ENCODE measurements around the gene EPN2.

Gene EPN2

GRCh38 chr17:19250421-19251173, 13.4 kb downstream of the EPN2 start:
- no peak overlapping the region for H2BK5ac ChIP-seq (ENCODE audit: low read depth, low read length, poor library complexity, severe bottlenecking)
- peak overlapping the region in 1 of 2 experiments; percentile 15 for H3K4me3 ChIP-seq (ENCODE audit: insufficient read depth in 1 of 2, low read depth in 1 of 2, low read length in 2 of 2)
- H3K4ac ChIP-seq (ENCODE audit: low read depth in 1 of 2, low read length in 2 of 2), result no peak overlapping the region
- H3K23ac ChIP-seq (ENCODE audit: low read length in 2 of 2), result no peak overlapping the region
- H3K27ac ChIP-seq (ENCODE audit: low read length, poor library complexity, severe bottlenecking), result no peak overlapping the region
- H2AK5ac ChIP-seq (ENCODE audit: low read length, severe bottlenecking), result no peak overlapping the region
- no peak overlapping the region for H3K14ac ChIP-seq (ENCODE audit: low read length in 2 of 2)
- peaks cover 24% of the 10 kb centered on the region for H3K4me1 ChIP-seq (ENCODE audit: control insufficient read depth, insufficient read depth, low read depth, low read length)
- H2BK15ac ChIP-seq (ENCODE audit: low read depth, poor library complexity, severe bottlenecking), result no peak overlapping the region
- H4K8ac ChIP-seq (ENCODE audit: low read length), result peak overlapping the region; percentile 38
- H2AFZ ChIP-seq (ENCODE audit: low read depth, low read length), result no peak overlapping the region
- H3K79me1 ChIP-seq (replicated peaks; ENCODE audit: low read length, poor library complexity, severe bottlenecking), result peaks cover 28% of the 10 kb centered on the region
- H3K18ac ChIP-seq (ENCODE audit: low read depth in 1 of 2, low read length in 2 of 2), result peak overlapping the region in 1 of 2 experiments; percentile 41
- no peak for DNase-seq
- H3K36me3 ChIP-seq (ENCODE audit: control insufficient read depth in 1 of 2, insufficient read depth in 2 of 2, low read depth in 1 of 2, low read length in 2 of 2), result no peaks in the 10 kb centered on the region
- no peak overlapping the region for H2BK120ac ChIP-seq (ENCODE audit: low read depth, low read length)
- H2BK12ac ChIP-seq (ENCODE audit: low read length in 2 of 2), result no peak overlapping the region
- no peak overlapping the region for H3K4me2 ChIP-seq (ENCODE audit: low read length, poor library complexity, severe bottlenecking)
- H3K27me3 ChIP-seq (ENCODE audit: control insufficient read depth in 1 of 2, insufficient read depth in 1 of 2, low read length in 2 of 2), result no peaks in the 10 kb centered on the region
- peaks cover 2% of the 10 kb centered on the region for H3K9me3 ChIP-seq (ENCODE audit: control insufficient read depth, low read length)
- peak overlapping the region; percentile 70 for H3K9ac ChIP-seq (ENCODE audit: low read length)
- 95% methylated on average over 4 of the region's 4 CpGs for WGBS
- H4K91ac ChIP-seq (ENCODE audit: low read length), result no peak overlapping the region

GRCh38 chr17:19253112-19253511, 15.9 kb downstream of the EPN2 start:
- no peak overlapping the region for H3K18ac ChIP-seq (ENCODE audit: low read depth in 1 of 2, low read length in 2 of 2)
- peaks cover 23% of the 10 kb centered on the region for H3K79me1 ChIP-seq (replicated peaks; ENCODE audit: low read length, poor library complexity, severe bottlenecking)
- H2BK15ac ChIP-seq (ENCODE audit: low read depth, poor library complexity, severe bottlenecking), result no peak overlapping the region
- no peaks in the 10 kb centered on the region for H3K36me3 ChIP-seq (ENCODE audit: control insufficient read depth in 1 of 2, insufficient read depth in 2 of 2, low read depth in 1 of 2, low read length in 2 of 2)
- H3K4me1 ChIP-seq (ENCODE audit: control insufficient read depth, insufficient read depth, low read depth, low read length), result peaks cover 15% of the 10 kb centered on the region
- H2BK5ac ChIP-seq (ENCODE audit: low read depth, low read length, poor library complexity, severe bottlenecking), result no peak overlapping the region
- H3K14ac ChIP-seq (ENCODE audit: low read length in 2 of 2), result no peak overlapping the region
- no peak overlapping the region for H2BK12ac ChIP-seq (ENCODE audit: low read length in 2 of 2)
- H2BK120ac ChIP-seq (ENCODE audit: low read depth, low read length), result no peak overlapping the region
- no peaks in the 10 kb centered on the region for H3K27me3 ChIP-seq (ENCODE audit: control insufficient read depth in 1 of 2, insufficient read depth in 1 of 2, low read length in 2 of 2)
- H4K8ac ChIP-seq (ENCODE audit: low read length), result no peak overlapping the region
- no peak overlapping the region for H3K4me3 ChIP-seq (ENCODE audit: insufficient read depth in 1 of 2, low read depth in 1 of 2, low read length in 2 of 2)
- H3K4me2 ChIP-seq (ENCODE audit: low read length, poor library complexity, severe bottlenecking), result no peak overlapping the region
- no peak overlapping the region for H4K91ac ChIP-seq (ENCODE audit: low read length)
- H3K9ac ChIP-seq (ENCODE audit: low read length), result no peak overlapping the region
- H3K9me3 ChIP-seq (ENCODE audit: control insufficient read depth, low read length), result peaks cover 2% of the 10 kb centered on the region
- no peak overlapping the region for H2AFZ ChIP-seq (ENCODE audit: low read depth, low read length)
- H3K23ac ChIP-seq (ENCODE audit: low read length in 2 of 2), result no peak overlapping the region
- H2AK5ac ChIP-seq (ENCODE audit: low read length, severe bottlenecking), result no peak overlapping the region
- H3K4ac ChIP-seq (ENCODE audit: low read depth in 1 of 2, low read length in 2 of 2), result no peak overlapping the region
- no CpG with 5 or more reads among the region's 1 CpG for WGBS
- H3K27ac ChIP-seq (ENCODE audit: low read length, poor library complexity, severe bottlenecking), result no peak overlapping the region
- DNase-seq, result no peak

DNA sequence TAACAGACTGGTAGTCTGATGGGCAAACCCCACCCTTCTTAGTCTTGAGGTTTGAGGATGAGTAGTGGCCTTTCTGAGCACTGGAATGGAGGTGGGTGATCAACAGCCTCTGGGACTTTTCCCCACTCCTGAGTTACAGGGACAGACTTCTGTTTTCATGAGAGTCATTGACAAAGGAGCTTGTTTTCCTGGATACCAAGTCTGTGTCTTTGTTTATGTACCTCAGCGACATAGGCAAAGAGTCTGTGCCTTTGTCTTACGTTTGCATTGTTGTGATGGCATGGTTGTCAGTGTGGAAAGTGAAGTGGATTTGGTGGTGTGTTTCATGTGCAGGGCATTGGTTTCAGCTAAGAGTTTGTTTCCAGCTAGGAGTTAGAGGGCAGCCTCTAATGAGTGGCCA, 17.5 kb downstream of the EPN2 start:
- Histone ChIP-seq H3K36me3 (ENCODE audit: control insufficient read depth in 1 of 2, insufficient read depth in 2 of 2, low read depth in 1 of 2, low read length in 2 of 2) (peaks cover 0 to under 1% of the 10 kb centered on the region in 2 experiments), H3K9me3 (ENCODE audit: control insufficient read depth, low read length) (peaks cover 2% of the 10 kb centered on the region), H3K4me2 (ENCODE audit: low read length, poor library complexity, severe bottlenecking) (no peak overlapping the region), H3K4me1 (ENCODE audit: control insufficient read depth, insufficient read depth, low read depth, low read length) (peaks cover 7% of the 10 kb centered on the region), H2AFZ (ENCODE audit: low read depth, low read length) (no peak overlapping the region), H2BK15ac (ENCODE audit: low read depth, poor library complexity, severe bottlenecking) (no peak overlapping the region), H3K9ac (ENCODE audit: low read length) (no peak overlapping the region), H2BK120ac (ENCODE audit: low read depth, low read length) (no peak overlapping the region), H2AK5ac (ENCODE audit: low read length, severe bottlenecking) (no peak overlapping the region), H3K4ac (ENCODE audit: low read depth in 1 of 2, low read length in 2 of 2) (no peak overlapping the region), H3K79me1 (replicated peaks; ENCODE audit: low read length, poor library complexity, severe bottlenecking) (peaks cover 21% of the 10 kb centered on the region), H4K8ac (ENCODE audit: low read length) (no peak overlapping the region), H2BK5ac (ENCODE audit: low read depth, low read length, poor library complexity, severe bottlenecking) (no peak overlapping the region), H3K18ac (ENCODE audit: low read depth in 1 of 2, low read length in 2 of 2) (peak overlapping the region in 1 of 2 experiments; percentile 59), H2BK12ac (ENCODE audit: low read length in 2 of 2) (no peak overlapping the region), H3K14ac (ENCODE audit: low read length in 2 of 2) (no peak overlapping the region), H3K27ac (ENCODE audit: low read length, poor library complexity, severe bottlenecking) (no peak overlapping the region), H3K4me3 (ENCODE audit: insufficient read depth in 1 of 2, low read depth in 1 of 2, low read length in 2 of 2) (no peak overlapping the region), H4K91ac (ENCODE audit: low read length) (no peak overlapping the region), H3K23ac (ENCODE audit: low read length in 2 of 2) (no peak overlapping the region), H3K27me3 (ENCODE audit: control insufficient read depth in 1 of 2, insufficient read depth in 1 of 2, low read length in 2 of 2) (no peaks in the 10 kb centered on the region)
- no peak for DNase-seq
- WGBS, result 91% methylated on average over 2 of the region's 2 CpGs

GRCh38 chr17:19255279-19255678, 18.1 kb downstream of the EPN2 start:
- Histone ChIP-seq H3K4me1 (ENCODE audit: control insufficient read depth, insufficient read depth, low read depth, low read length) (peaks cover 7% of the 10 kb centered on the region), H3K9ac (ENCODE audit: low read length) (no peak overlapping the region), H3K79me1 (replicated peaks; ENCODE audit: low read length, poor library complexity, severe bottlenecking) (peaks cover 21% of the 10 kb centered on the region), H3K4ac (ENCODE audit: low read depth in 1 of 2, low read length in 2 of 2) (no peak overlapping the region), H2BK5ac (ENCODE audit: low read depth, low read length, poor library complexity, severe bottlenecking) (no peak overlapping the region), H3K4me3 (ENCODE audit: insufficient read depth in 1 of 2, low read depth in 1 of 2, low read length in 2 of 2) (no peak overlapping the region), H2BK120ac (ENCODE audit: low read depth, low read length) (no peak overlapping the region), H4K91ac (ENCODE audit: low read length) (no peak overlapping the region), H2AFZ (ENCODE audit: low read depth, low read length) (no peak overlapping the region), H3K14ac (ENCODE audit: low read length in 2 of 2) (no peak overlapping the region), H3K23ac (ENCODE audit: low read length in 2 of 2) (no peak overlapping the region), H3K27ac (ENCODE audit: low read length, poor library complexity, severe bottlenecking) (no peak overlapping the region), H2BK12ac (ENCODE audit: low read length in 2 of 2) (no peak overlapping the region), H2BK15ac (ENCODE audit: low read depth, poor library complexity, severe bottlenecking) (no peak overlapping the region), H3K18ac (ENCODE audit: low read depth in 1 of 2, low read length in 2 of 2) (no peak overlapping the region), H3K36me3 (ENCODE audit: control insufficient read depth in 1 of 2, insufficient read depth in 2 of 2, low read depth in 1 of 2, low read length in 2 of 2) (peaks cover 0 to 3% of the 10 kb centered on the region in 2 experiments), H3K4me2 (ENCODE audit: low read length, poor library complexity, severe bottlenecking) (no peak overlapping the region), H3K27me3 (ENCODE audit: control insufficient read depth in 1 of 2, insufficient read depth in 1 of 2, low read length in 2 of 2) (no peaks in the 10 kb centered on the region), H2AK5ac (ENCODE audit: low read length, severe bottlenecking) (no peak overlapping the region), H4K8ac (ENCODE audit: low read length) (no peak overlapping the region), H3K9me3 (ENCODE audit: control insufficient read depth, low read length) (peaks cover 2% of the 10 kb centered on the region)
- DNase-seq, result no peak

All from mesenchymal stem cell (in vitro differentiated cells and primary cell).